ENCODE measurements around the gene INTS1.

The INTS1 gene

DNA sequence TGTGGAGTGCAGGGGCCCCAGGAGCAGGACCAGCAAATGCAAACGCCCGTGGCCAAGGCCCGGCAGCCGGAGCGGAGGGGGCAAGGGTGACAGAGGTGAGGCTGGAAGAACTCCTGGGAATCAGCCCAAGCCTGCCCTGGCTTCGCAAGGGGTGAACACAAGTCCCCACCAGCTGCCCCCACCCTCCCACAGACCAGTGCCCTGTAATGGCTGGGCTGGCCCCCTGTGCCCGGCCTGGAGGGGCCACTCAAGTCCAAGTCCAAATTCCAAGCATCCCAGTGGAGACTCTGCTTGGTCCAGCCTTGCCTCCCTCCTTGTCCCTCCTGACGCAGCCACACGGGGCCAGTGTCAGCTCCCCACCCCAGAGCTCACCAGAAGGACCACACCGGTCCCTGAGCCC, 73.0 kb downstream of the INTS1 start:
- no peak overlapping the region for H3K4me3 ChIP-seq (ENCODE audit: low read length)
- TF ChIP-seq, protein P1, sequence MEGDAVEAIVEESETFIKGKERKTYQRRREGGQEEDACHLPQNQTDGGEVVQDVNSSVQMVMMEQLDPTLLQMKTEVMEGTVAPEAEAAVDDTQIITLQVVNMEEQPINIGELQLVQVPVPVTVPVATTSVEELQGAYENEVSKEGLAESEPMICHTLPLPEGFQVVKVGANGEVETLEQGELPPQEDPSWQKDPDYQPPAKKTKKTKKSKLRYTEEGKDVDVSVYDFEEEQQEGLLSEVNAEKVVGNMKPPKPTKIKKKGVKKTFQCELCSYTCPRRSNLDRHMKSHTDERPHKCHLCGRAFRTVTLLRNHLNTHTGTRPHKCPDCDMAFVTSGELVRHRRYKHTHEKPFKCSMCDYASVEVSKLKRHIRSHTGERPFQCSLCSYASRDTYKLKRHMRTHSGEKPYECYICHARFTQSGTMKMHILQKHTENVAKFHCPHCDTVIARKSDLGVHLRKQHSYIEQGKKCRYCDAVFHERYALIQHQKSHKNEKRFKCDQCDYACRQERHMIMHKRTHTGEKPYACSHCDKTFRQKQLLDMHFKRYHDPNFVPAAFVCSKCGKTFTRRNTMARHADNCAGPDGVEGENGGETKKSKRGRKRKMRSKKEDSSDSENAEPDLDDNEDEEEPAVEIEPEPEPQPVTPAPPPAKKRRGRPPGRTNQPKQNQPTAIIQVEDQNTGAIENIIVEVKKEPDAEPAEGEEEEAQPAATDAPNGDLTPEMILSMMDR (IDR thresholded peaks at IDR 0.05; ENCODE audit: insufficient read depth, low read depth, low read length, missing control alignments) = no peak
- no peak for DNase-seq (ENCODE audit: low read depth)

DNA sequence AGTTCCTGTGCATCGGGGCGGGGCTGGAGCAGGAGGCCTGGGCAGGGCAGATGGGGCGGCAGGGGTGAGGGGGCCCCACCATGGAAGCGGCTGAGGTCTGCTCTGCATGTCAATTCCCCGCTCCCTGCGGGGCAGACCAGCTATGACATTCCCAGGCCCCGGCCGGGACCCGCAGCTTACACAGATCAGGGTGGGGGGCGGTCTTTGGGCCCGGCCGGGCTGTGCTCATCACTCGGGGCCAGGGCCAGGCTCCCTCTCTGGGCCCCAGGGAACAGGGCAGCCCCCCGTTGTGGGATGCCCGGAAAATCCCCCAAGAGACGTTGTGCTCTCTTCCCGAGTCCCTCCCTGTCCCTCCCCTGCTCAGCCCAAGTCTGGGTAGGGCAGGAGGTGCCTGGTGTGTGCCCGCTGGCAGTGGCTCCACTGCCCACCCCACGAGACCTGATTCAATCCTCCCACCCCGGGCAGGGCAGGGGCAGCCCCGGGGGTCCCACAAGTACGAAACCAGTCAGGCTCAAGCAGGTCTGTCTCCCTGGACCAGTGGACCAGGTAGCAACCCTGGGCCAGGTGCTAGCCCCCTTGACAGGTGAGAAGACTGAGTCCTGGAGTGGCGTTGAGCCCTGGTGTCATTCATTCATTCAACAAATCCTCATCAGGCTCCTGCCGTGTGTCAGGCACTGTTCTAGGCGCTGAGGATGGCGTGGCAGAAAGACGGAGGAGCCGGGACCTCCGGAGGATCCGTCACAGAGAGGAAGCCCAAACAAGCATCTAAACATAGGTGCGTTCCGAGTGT, 73.9 kb downstream of the INTS1 start:
- no peak for DNase-seq (ENCODE audit: low read depth)
- TF ChIP-seq, protein P1 (IDR thresholded peaks at IDR 0.05; ENCODE audit: insufficient read depth, low read depth, low read length, missing control alignments) = no peak
- H3K4me3 ChIP-seq (ENCODE audit: low read length) = no peak overlapping the region

DNA sequence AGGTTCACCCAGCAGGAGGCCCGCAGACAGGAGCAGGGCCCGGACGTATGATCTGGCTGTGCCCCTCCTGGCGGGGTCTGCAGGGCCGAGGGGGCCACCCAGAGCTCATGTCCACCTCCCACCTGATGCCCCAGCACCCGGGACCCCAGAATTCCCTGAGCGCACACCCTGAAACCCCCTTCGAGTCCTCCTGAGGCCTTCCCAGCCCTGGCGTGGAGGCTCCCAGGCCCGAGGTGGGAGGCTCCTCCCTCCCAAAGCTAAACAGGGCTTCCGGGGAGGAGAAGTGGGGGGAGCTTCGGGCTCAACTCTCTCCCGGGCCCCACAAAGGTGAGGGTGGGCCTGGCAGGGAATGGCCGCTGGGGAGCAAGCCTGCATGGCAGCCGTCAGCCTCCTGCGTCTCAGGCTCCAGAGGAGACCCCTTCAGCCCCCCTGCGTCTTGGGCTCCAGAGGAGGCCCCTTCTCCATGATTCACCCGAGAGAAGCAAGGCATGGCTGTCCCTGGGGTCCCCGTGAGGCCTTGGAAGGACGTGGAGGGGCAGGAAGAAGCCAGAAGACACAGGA, 75.2 kb downstream of the INTS1 start:
- TF ChIP-seq, protein P1 (IDR thresholded peaks at IDR 0.05; ENCODE audit: insufficient read depth, low read depth, low read length, missing control alignments) = no peak
- H3K4me3 ChIP-seq (ENCODE audit: low read length) = no peak overlapping the region
- DNase-seq (ENCODE audit: low read depth) = no peak

DNA sequence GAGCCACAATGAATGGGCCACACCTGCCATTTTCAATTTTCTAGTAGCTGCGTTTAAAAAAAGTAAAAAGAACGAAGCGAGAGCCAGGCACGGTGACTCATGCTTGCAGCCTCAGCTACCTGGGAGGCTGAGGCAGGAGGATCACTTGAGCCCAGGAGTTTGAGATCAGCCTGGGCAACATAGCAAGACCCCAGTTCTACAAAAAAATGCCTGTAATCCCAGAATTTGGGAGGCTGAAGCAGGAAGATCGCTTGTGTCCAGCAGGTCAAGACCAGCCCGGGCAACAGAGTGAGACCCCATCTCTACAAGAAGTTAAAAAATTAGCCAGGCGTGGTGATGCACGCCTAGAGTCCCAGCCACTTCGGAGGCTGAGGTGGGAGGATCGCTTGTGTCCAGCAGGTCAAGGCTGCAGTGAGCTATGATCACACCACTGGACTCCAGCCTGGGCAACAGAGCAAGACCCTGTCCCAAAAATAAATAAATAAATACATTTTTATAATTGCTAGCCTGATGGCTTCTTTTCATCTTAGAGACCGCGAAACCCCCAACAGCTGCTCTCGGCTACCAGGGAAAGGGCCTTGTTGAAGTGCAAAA, 77.0 kb downstream of the INTS1 start:
- TF ChIP-seq, protein P1 (IDR thresholded peaks at IDR 0.05; ENCODE audit: insufficient read depth, low read depth, low read length, missing control alignments) = no peak

DNA sequence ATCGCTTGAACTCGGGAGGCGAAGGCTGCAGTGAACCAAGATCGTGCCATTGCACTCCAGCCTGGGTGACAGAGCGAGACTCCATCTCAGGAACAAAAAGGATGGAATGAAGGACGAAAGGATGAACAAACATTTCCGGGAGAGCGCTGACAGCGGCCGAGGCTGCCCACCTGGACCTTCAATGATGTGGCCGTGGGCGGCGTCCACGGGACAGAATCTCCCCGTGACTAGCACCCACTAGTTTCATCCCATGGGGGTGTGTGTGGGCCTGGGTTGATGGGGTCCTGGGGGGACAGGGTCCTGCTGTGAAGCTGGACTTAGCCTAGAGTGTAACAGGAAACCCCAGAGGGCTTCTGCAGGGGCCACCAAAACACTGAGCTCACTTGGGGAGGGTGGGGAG, 77.7 kb downstream of the INTS1 start:
- TF ChIP-seq, protein P1 (IDR thresholded peaks at IDR 0.05; ENCODE audit: insufficient read depth, low read depth, low read length, missing control alignments) = no peak
- no peak overlapping the region for H3K4me3 ChIP-seq (ENCODE audit: low read length)
- no peak for DNase-seq (ENCODE audit: low read depth)

More for the DNA sequence above, 77.0 kb downstream of the INTS1 start:
- no peak overlapping the region for H3K4me3 ChIP-seq (ENCODE audit: low read length)
- DNase-seq (ENCODE audit: low read depth) = no peak

DNA sequence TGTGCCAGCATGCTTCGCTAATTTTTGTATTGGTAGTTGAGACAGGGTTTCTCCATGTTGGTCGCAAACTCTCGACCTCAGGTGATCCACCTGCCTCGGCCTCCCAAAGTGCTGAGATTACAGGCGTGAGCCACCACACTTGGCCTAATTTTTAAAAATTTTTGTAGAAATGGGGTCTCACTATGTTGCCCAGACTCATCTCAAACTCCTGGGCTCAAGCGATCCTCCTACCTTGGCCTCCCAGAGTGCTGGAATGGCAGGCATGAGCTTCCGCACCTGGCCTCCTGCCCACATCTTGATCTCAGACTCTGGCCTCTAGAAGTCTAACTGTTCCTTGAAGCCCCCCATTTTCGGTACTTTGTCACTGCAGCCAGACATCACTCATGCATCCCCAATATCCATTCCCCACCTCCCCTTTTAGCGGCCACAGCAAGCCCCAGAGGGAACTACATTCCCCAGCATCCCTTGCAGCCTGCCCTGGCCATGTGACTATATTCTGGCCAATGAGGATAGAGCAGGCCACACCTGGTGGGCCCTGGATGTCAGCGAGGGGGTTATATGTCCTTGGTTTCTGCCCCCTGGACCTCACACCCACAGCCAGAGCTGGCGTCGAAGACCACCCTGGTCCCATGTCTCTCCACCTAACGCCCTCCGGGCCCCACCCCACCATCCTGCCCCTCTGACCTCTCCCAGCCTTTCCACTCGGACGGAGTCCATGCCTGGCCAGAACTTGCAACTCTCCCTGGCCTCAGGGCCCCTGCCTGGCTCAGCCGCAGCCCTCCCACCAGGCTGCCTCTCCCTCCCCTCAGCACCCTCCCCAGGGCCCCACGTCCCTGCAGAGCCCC, 78.7 kb downstream of the INTS1 start:
- DNase-seq (ENCODE audit: low read depth) = no peak
- H3K4me3 ChIP-seq (ENCODE audit: low read length) = no peak overlapping the region
- TF ChIP-seq, protein P1 (IDR thresholded peaks at IDR 0.05; ENCODE audit: insufficient read depth, low read depth, low read length, missing control alignments) = no peak

All from epithelial cell of esophagus (primary cell).